IMR-90 (cell line): ENCODE results near the gene PSD. TPM values are rescaled to one million over a fixed set of nuclear protein-coding genes. Genes with fewer than 3 reads are reported as not detected.

ENCODE experiments used
- ATAC-seq: fragments of 200-7000 bp; cut with Tn5 transposase; 2 replicates; pipeline ENCODE4 v1.9.1; 2020; ENCODE audit warnings: low read depth, mild to moderate bottlenecking, moderate library complexity
- BruUV-seq: library from RNA; stranded (reverse); fragments of 400-500 nt; replicated peaks from 2 replicates; lab custom pipeline; 2021; lab: Mats Ljungman, UMichigan
- CTCF ChIA-PET: fragments of 300-600 bp; formaldehyde crosslinking; extraction: SDS; loops from one replicate; lab custom pipeline; 2021; ENCODE audit warnings: antibody characterized with exemption; lab: Yijun Ruan, JAX
- POLR2A ChIA-PET: fragments of 300-600 bp; sonication (Branson Sonifier 250); formaldehyde crosslinking; loops from one replicate; lab custom pipeline; 2022; ENCODE audit warnings: antibody characterized with exemption; ENCODE audit not compliant: unreplicated experiment; lab: Charles Lee
- DNase-seq: peaks from one replicate; pipeline ENCODE4 v3.0.0; 2013
- H2AFZ ChIP-seq: replicated peaks from 2 replicates; pipeline ENCODE3; 2013; ENCODE audit warnings: low read length, mild to moderate bottlenecking; ENCODE audit not compliant: poor library complexity
- H2AK5ac ChIP-seq: 2 replicates; pipeline ENCODE4 v1.6.1; 2013; ENCODE audit warnings: low read depth, low read length, inconsistent platforms
- H2AK9ac ChIP-seq: replicated peaks from 2 replicates; pipeline ENCODE3; 2013; ENCODE audit warnings: mild to moderate bottlenecking, low read depth, low read length, moderate library complexity; ENCODE audit not compliant: poor library complexity
- H2BK120ac ChIP-seq: 2 replicates; pipeline ENCODE4 v1.6.1; 2013; ENCODE audit warnings: low read depth, low read length, inconsistent platforms
- H2BK15ac ChIP-seq: 3 replicates; pipeline ENCODE4 v1.6.1; 2013; ENCODE audit warnings: low read depth, low read length, inconsistent platforms
- H2BK20ac ChIP-seq: 2 replicates; pipeline ENCODE4 v1.6.1; 2013; ENCODE audit warnings: low read depth, mild to moderate bottlenecking, inconsistent platforms, low read length, moderate library complexity
- H2BK5ac ChIP-seq: 2 replicates; pipeline ENCODE4 v1.6.1; 2013; ENCODE audit warnings: mild to moderate bottlenecking, low read depth, low read length, inconsistent platforms; ENCODE audit not compliant: poor library complexity, severe bottlenecking
- H3K14ac ChIP-seq: replicated peaks from 2 replicates; pipeline ENCODE4 v1.6.1; 2013; ENCODE audit warnings: low read depth, low read length, inconsistent platforms
- H3K18ac ChIP-seq: 2 replicates; pipeline ENCODE4 v1.6.1; 2013; ENCODE audit warnings: low read depth, low read length, control low read depth
- H3K23ac ChIP-seq: 2 replicates; pipeline ENCODE4 v1.6.1; 2013; ENCODE audit warnings: low read depth, low read length, inconsistent platforms
- H3K27ac ChIP-seq: 2 replicates; pipeline ENCODE4 v1.5.1; 2013; ENCODE audit warnings: mild to moderate bottlenecking, control low read depth, low read length; ENCODE audit not compliant: insufficient read depth
- H3K27me3 ChIP-seq: 2 replicates; pipeline ENCODE4 v1.6.1; 2013; ENCODE audit warnings: low read length; ENCODE audit not compliant: control insufficient read depth, insufficient read depth
- H3K36me3 ChIP-seq: 2 replicates; pipeline ENCODE4 v1.6.1; 2013; ENCODE audit warnings: low read length, mixed read lengths; ENCODE audit not compliant: control insufficient read depth, insufficient read depth
- H3K4ac ChIP-seq: 2 replicates; pipeline ENCODE4 v1.6.1; 2013; ENCODE audit warnings: low read depth, low read length, inconsistent platforms
- H3K4me1 ChIP-seq: 2 replicates; pipeline ENCODE4 v1.6.1; 2013; ENCODE audit warnings: low read length, mixed read lengths; ENCODE audit not compliant: control insufficient read depth, insufficient read depth
- H3K4me2 ChIP-seq: 2 replicates; pipeline ENCODE4 v1.6.1; 2013; ENCODE audit warnings: low read depth, mild to moderate bottlenecking, control low read depth, low read length, moderate library complexity
- H3K4me3 ChIP-seq: 2 replicates; pipeline ENCODE4 v1.5.1; 2013; ENCODE audit warnings: low read depth, mild to moderate bottlenecking, control low read depth, low read length, moderate library complexity; ENCODE audit not compliant: insufficient read depth
- H3K56ac ChIP-seq: 2 replicates; pipeline ENCODE4 v1.6.1; 2013; ENCODE audit warnings: low read length, inconsistent platforms; ENCODE audit not compliant: insufficient read depth; ENCODE audit errors: extremely low read depth
- H3K79me1 ChIP-seq, 2 experiments: 2 replicates each; pipeline ENCODE4 v1.6.1; 2013; ENCODE audit warnings: low read length in 2 of 2, inconsistent platforms in 1 of 2, low read depth in 1 of 2
- H3K9ac ChIP-seq: 2 replicates; pipeline ENCODE4 v1.6.1; 2013; ENCODE audit warnings: low read depth, low read length, control low read depth
- H3K9me1 ChIP-seq: 2 replicates; pipeline ENCODE4 v1.6.1; 2013; ENCODE audit warnings: low read length, inconsistent platforms; ENCODE audit not compliant: insufficient read depth
- H3K9me3 ChIP-seq: 2 replicates; pipeline ENCODE4 v1.6.1; 2013; ENCODE audit warnings: low read length; ENCODE audit not compliant: control insufficient read depth, insufficient read depth
- H4K20me1 ChIP-seq: 2 replicates; pipeline ENCODE4 v1.6.1; 2013; ENCODE audit warnings: low read length, inconsistent platforms; ENCODE audit not compliant: insufficient read depth
- H4K5ac ChIP-seq: 2 replicates; pipeline ENCODE4 v1.6.1; 2013; ENCODE audit warnings: mild to moderate bottlenecking, low read depth, low read length, control low read depth
- H4K8ac ChIP-seq, 2 experiments: 2 replicates each; pipeline ENCODE4 v1.6.1; 2013; ENCODE audit warnings: low read depth in 2 of 2, low read length in 2 of 2, control low read depth in 1 of 2, inconsistent platforms in 1 of 2
- H4K91ac ChIP-seq: 2 replicates; pipeline ENCODE4 v1.6.1; 2013; ENCODE audit warnings: low read depth, low read length, inconsistent platforms; ENCODE audit not compliant: insufficient read depth
- BHLHE40 ChIP-seq: fragments of 150-350 bp; IDR thresholded peaks from 2 replicates; pipeline ENCODE4 v1.6.1; 2016; ENCODE audit warnings: mild to moderate bottlenecking, low read depth, low read length
- WGBS, 2 experiments: methylation state at CpG; one replicate each; pipeline versions ENCODE4 v1.1.5 to v1.1.7; 2013; ENCODE audit warnings: missing lambda C conversion rate in 2 of 2; ENCODE audit not compliant: insufficient read length in 1 of 2; ENCODE audit errors: extremely low coverage in 2 of 2; 5-methylcytosine and 5-hydroxymethylcytosine counted together
- dilution Hi-C: fragments of 300-500 bp; cut with HindIII; formaldehyde crosslinking; loops from one replicate; pipeline ENCODE4 v1.14.3; 2018; ENCODE audit warnings: low sequenced_read_pairs; ENCODE audit not compliant: unreplicated experiment
- in situ Hi-C: fragments of 300-500 bp; cut with MboI; formaldehyde crosslinking; loops from 3 replicates; pipeline ENCODE4 v1.14.3; 2019; ENCODE audit warnings: low sequenced_read_pairs, inconsistent platforms, mixed read lengths
- intact Hi-C: fragments of 100-400 bp; cut with micrococcal nuclease; formaldehyde crosslinking; loops from 2 replicates; pipeline ENCODE4 v1.10.0; 2022
- polyA plus RNA-seq, 3 experiments: library from polyadenylated mRNA; depleted of rRNA; stranded (reverse); fragments of >200 nt; gene quantifications; 2 replicates each; pipeline ENCODE4 v1.2.3, GENCODE V29; 2012; ENCODE audit warnings: low replicate concordance in 1 of 3
- total RNA-seq: library from RNA; depleted of rRNA; stranded (reverse); fragments of >200 nt; gene quantifications from 2 replicates; pipeline ENCODE4 v1.2.3, GENCODE V29; 2012

The PSD gene
- total and polyA plus RNA-seq, 2 of the 4 experiments (the other 2 are of a cell fraction), result 2.0 to 4.4 TPM

DNA sequence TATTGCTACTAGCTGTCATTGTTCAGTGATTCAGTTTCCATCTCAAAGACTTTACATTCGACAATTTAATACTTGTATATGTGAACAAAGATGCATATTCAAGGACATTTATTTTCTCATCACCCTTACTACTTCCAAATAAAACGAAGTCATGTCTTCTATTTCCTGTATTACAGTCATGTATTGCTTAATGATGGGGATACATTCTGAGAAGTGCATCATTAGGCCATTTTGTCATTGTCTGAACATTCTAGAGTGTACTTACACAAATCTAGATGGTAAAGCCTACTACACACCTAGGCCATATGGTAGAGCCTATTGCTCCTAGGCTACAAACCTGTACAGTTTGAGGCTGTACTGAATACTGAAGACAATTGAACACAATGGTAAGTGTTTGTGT, 26.3 kb upstream of the PSD start:
- Histone ChIP-seq H4K20me1 (no peaks in the 10 kb centered on the region), H3K4ac (no peak overlapping the region), H2AK5ac (no peak overlapping the region), H3K9me1 (peaks cover 5% of the 10 kb centered on the region; the same call in 1 of the 2 replicates), H3K27ac (no peak overlapping the region), H2BK5ac (no peak overlapping the region), H4K91ac (no peak overlapping the region), H3K56ac (no peak overlapping the region), H3K14ac (no peak overlapping the region), H4K5ac (no peak overlapping the region), H2BK120ac (no peak overlapping the region), H2AFZ (no peak overlapping the region), H3K23ac (no peak overlapping the region), H3K4me2 (no peak overlapping the region), H2AK9ac (no peak overlapping the region), H3K27me3 (peaks cover 5% of the 10 kb centered on the region), H2BK20ac (no peak overlapping the region), H3K9me3 (no peaks in the 10 kb centered on the region), H4K8ac (no peak overlapping the region), H3K36me3 (no peaks in the 10 kb centered on the region), H3K18ac (no peak overlapping the region), H3K4me3 (no peak overlapping the region), H3K9ac (no peak overlapping the region), H3K4me1 (no peaks in the 10 kb centered on the region), H3K79me1 (0 out of 4 replicates have a peak, but pooled peaks cover under 1% of the 10 kb centered on the region in 2 experiments), H2BK15ac (no peak overlapping the region)
- no peak for ATAC-seq
- no TSS peak for BruUV-seq
- DNase-seq, result no peak
- no CpG with 5 or more reads among the region's 2 CpGs for WGBS, 2 experiments
- intact Hi-C loops (no loop called here), dilution Hi-C loops (no loop called here), in situ Hi-C loops (no loop called here)
- no peak for TF ChIP-seq BHLHE40
- POLR2A ChIA-PET, result no interaction called here
- CTCF ChIA-PET, result interaction anchor here (0.6 kb wide), 1 partner anchor 17 kb away, joined by 4 read pairs; no protein-coding TSS in a partner anchor
